PC-3 (cell line): ENCODE measurements around the gene APOC1.

ENCODE experiments used
- EZH2 ChIP-seq: fragments of 300-600 bp; sonication (generic); IDR thresholded peaks from one replicate; pipeline ENCODE4 v1.6.1; 2017; ENCODE audit warnings: antibody characterized with exemption, mild to moderate bottlenecking, low read length; ENCODE audit not compliant: unreplicated experiment
- TF ChIP-seq, protein P1 (sequence below): fragments of 300-600 bp; sonication (generic); conservative IDR thresholded peaks from 2 replicates; pipeline ENCODE4 v1.5.1; 2017; ENCODE audit warnings: antibody characterized with exemption, low read depth, mild to moderate bottlenecking, low read length

DNA sequence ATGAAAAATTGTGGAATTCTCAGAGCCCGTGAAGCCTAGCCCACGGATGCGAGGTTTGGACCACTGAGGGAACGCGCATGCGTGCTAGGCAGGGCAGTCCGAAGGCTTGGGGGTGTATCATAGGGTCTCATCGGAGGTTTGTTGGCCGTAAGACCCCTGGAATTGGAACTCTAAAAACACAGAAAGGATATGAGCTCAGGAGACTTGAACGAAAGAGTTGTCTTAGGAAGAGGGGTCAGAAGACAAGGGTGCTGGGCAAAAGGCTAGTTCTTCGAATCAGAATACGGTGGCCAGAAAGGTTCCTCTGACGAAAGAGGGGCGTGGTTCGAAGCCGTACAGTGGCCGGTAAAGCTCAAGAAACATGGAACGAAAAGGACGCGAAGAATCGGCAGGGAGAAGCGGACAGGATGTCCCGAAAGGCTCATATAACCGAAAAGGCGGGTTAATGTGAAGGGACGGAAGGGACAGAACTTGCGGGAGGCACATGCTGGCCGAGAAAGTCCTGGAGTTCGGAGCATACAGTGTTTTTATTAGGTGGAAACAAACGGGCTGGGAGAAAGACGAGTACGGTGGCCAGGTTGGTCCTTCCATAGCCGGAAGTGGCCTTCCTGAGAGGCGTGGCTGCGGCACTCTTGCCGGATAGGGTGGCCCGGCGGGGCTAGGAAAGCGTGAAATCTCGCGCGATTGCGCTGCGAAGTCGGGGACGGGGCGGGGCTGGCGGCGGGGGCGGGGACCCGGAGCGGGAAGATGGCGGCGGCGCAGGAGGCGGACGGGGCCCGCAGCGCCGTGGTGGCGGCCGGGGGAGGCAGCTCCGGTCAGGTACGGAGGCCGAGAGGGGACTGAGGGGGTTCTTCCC, 40.5 kb downstream of the APOC1 start, which contains the start of gene CLPTM1:
- TF ChIP-seq EZH2: no peak
- TF ChIP-seq, protein P1, sequence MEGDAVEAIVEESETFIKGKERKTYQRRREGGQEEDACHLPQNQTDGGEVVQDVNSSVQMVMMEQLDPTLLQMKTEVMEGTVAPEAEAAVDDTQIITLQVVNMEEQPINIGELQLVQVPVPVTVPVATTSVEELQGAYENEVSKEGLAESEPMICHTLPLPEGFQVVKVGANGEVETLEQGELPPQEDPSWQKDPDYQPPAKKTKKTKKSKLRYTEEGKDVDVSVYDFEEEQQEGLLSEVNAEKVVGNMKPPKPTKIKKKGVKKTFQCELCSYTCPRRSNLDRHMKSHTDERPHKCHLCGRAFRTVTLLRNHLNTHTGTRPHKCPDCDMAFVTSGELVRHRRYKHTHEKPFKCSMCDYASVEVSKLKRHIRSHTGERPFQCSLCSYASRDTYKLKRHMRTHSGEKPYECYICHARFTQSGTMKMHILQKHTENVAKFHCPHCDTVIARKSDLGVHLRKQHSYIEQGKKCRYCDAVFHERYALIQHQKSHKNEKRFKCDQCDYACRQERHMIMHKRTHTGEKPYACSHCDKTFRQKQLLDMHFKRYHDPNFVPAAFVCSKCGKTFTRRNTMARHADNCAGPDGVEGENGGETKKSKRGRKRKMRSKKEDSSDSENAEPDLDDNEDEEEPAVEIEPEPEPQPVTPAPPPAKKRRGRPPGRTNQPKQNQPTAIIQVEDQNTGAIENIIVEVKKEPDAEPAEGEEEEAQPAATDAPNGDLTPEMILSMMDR: no peak
